Measurements from ENCODE around the gene CPLX3. TPM values are rescaled to one million over a fixed set of nuclear protein-coding genes. Genes with fewer than 3 reads are reported as not detected.

CPLX3 gene
- total and polyA plus RNA-seq, 2 of the 8 experiments (the other 6 are each of a cell fraction or from before 2014, with no cell fraction given): 0.17 TPM; not detected in 1

DNA sequence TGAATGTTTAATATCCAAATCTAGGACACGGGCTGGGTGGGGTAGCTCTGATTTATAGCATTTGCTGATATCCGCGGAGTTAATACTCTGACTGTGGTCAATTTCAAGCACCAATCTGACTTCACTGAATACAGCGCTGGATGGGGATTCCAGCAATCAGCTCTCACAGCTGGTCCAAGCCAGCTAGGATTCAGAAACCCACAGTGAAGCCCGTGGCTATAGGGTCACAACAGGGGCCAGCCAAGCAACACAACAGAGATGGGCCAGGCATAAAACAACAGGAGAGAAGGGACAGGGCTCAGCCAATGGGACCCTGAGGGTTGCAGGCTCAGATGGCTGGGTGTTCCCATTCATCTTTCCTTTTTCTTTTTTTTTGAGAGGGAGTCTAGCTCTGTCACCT is 19.1 kb upstream of the CPLX3 start (continued):
- TF ChIP-seq, protein P1, sequence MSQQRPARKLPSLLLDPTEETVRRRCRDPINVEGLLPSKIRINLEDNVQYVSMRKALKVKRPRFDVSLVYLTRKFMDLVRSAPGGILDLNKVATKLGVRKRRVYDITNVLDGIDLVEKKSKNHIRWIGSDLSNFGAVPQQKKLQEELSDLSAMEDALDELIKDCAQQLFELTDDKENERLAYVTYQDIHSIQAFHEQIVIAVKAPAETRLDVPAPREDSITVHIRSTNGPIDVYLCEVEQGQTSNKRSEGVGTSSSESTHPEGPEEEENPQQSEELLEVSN (IDR thresholded peaks at IDR 0.05): no peak
- TF ChIP-seq ASH2L (IDR thresholded peaks at IDR 0.05; ENCODE audit: low read length): no peak
- no peak for TF ChIP-seq POU5F1 (IDR thresholded peaks at IDR 0.05; ENCODE audit: low read depth, low read length)

Measured in H1 (cell line).